ENCODE data around the gene TCF7L2.

Gene TCF7L2

DNA sequence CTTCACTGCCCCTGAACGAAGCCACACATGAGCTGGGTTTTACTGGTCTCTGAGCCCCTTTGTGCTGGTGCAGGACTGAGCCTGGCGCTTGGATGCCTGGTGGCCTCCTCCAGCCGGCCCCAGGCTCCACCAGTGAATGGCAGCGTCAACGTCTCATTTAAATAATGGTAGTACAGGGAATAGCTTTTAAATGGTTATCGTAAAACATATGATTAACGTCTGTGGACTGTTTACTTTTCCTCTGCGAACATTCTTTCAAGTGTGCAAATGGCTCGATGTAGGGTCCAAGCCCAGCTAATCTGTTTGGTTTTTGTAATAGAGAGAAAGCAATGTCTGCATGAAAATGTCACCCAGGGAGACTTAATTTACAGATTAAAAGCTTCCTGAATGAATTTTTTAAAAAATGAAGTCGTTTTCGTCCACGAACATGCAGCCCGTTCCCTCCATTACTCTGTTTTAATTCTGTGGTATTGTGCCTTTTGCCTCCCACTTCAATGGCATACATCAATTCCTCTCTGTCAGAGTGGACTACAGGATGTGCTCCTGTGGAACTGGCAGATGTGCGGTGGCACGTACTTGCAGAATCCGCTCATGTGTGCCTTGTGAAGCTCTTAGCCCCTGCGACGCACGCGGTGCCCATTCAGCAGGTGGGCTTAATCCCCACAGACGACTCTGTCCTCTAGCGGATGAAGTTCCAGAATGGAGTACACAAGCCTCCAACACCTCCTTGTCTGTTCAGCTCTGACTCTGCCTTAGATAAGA is 192.7 kb downstream of the TCF7L2 start:
- DNase-seq (ENCODE audit: low read depth in 2 of 2), result no peak

DNA sequence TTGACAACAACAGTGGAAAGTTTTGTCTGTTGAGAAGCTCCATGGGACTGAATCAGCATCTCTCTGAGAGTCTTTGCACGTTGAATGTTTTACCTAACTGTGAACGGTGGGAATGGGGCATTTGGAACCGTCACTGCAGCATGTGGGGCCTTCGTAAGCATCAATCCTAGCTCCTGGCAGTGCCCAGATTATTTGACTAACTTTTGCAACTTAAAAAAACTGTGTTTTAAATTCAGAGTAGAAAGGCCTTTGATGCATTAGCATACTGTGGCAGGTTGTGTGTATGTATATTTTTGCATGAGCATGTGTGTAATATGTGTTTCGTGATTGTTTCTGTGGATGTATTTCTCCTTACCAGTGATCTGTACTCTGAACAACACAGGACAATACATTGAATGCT is 194.5 kb downstream of the TCF7L2 start:
- no peak for DNase-seq (ENCODE audit: low read depth in 2 of 2)

DNA sequence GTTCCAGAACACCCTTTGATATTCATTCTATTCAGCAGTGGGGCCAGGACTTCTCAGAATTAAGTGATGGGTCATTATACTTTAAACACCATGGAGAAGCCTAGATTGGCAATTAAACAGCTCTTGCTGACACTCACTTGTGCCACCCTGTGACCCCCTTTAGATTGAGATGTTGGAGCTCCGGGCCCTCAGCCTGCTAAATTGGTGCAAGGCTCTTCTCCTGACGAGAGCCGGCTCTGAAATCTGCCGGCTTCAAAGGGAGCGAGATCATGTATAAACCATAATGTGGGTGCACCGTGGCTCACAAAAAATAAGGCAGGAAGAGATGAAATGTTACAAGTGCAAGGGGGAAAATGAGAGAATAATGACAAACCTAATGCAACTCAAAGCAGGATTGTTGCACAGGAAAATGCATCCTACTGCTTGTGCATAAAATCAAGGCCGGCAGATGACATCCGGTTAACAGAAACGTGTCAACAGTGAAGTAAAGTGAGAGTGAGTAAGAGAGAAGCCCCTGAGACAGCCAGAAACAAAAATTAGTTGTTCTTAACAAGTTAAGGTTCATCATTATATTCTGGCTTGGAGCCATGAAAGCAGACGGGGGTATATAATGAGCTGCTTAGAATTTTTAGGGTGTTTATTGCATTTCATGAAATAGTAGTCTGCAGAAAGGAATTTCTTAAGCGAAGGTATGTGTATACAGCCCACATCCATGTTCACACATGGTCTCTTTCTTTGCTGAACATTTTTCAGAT is 198.2 kb downstream of the TCF7L2 start:
- DNase-seq (ENCODE audit: low read depth in 2 of 2), result no peak

DNA sequence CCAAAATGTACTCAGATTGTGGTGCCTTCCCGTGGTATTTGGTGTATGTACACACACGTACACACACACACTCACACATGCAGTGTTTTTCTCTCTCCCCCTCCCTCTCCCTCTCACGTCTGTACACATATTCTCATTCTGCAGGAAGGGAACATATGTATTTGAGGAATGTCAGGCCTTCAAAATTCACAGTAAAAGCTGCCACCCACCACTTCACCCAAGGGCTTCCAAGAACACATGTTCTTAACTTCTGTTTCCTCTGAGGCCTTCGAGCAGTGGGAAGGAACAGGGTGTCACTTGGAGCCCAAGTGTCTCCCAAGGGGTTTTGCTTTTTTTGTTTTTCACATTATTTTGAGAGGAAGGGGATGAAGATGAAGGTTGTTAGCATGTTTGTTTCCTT is 198.9 kb downstream of the TCF7L2 start:
- DNase-seq (ENCODE audit: low read depth in 2 of 2), result no peak

DNA sequence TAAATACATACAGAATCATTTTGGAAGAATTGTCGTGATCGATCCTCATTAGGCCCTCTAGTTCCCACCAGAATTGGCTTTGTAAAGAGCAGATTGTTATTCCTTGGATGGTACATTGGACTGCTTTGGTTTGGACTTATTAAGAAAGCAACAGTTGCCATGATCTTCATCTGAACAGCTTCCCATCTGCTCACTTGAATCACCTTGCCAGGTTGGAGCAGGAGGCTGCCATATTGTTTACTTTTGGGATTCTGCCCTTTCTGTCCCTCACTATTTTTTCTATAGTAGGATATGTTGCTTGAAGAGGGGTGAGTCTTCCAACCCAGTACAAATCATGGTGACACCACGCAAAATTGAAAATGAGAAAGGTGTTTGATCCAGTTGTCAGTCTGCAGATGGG is 199.6 kb downstream of the TCF7L2 start:
- DNase-seq (ENCODE audit: low read depth in 2 of 2), result no peak

DNA sequence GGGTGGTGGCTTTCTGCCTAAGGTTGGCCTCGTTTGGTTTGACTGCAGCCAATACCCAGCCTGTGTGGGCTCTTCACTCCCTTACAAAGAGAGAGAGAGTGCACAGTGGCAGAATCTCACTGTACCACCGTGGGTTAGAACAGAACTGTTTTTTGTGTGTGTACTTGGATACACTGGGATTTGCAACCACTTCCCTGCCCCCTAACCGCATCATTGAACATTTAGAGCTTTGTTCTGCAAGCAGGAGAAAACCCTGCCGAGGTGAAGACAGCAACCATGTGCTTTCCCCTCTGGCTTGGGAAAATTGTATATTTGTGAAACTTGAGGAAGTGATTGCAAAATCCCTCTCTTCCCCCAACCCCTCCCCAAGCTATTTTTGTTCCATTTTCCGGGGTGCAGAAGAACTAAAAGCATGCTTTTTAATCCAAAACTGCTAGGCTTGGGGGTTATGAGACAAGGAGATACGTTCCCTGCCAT is 201.2 kb downstream of the TCF7L2 start:
- no peak for DNase-seq (ENCODE audit: low read depth in 2 of 2)

DNA sequence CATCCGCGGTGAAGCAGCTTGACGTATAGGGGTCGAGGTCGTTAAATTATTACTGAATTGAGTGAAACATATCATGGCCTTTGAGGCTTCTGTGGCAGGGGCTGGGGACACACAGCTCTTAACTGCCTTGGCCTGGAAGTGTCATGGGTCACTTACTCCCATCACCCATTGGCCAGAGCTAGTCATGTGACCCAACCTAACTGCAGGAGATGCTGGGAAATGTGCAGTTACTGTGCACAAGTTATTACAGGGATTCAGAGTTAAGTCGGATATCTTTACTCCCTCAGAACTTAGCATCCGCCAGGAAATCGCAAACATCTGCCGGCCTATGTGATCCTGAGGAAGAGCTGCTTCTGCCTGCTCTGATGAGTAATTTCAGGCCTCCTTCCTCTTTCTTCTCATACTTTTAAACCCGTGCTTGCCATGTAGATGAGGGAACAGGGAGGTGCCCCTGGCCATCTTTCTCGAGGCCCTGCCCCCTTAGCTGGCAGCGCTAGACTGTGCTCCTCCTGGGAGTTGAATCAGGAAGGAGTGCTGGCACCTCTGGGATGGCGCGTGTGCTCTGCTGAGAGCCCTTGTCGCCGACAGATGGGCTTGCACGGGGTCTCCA is 203.6 kb downstream of the TCF7L2 start:
- DNase-seq (ENCODE audit: low read depth in 2 of 2), result no peak

DNA sequence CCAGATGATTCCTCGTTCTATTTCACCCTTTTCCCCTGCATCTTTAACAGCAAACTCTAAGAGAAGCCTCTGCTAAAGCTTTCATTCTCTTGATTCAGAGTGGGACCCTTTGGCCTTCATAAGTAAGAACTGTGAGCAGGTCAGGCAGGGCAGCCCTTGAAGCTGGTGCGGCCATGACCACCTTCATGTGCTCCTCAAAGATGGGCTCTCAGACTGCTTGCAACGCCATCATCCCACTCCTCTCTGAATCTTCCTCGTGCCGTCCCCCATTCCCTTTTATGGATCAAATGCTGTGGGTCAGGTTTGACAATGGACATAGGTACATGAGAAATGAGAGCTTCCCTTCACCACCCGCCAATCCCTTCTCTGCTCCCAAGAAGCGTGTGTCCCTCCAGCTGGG is 207.4 kb downstream of the TCF7L2 start:
- DNase-seq (ENCODE audit: low read depth in 2 of 2), result no peak

DNA sequence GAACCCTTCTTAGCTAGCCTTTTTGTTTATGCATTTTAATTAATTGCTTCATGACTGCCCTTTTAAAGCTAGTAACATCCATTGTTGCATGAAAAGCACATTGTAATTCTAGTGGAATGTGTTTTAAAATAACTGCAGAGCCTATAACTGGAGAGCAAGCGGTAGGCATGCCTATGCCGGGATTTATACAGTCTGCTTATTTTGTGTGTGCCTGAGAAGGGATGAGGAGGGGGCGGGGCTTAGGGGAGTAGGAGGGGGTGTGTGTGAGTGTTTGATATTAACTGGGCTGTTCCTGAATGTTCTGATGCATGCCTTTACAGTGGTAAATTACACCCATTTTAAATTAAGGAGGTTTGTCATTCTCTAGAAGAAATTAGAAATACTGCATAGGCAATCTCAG is 208.1 kb downstream of the TCF7L2 start:
- no peak for DNase-seq (ENCODE audit: low read depth in 2 of 2)

DNA sequence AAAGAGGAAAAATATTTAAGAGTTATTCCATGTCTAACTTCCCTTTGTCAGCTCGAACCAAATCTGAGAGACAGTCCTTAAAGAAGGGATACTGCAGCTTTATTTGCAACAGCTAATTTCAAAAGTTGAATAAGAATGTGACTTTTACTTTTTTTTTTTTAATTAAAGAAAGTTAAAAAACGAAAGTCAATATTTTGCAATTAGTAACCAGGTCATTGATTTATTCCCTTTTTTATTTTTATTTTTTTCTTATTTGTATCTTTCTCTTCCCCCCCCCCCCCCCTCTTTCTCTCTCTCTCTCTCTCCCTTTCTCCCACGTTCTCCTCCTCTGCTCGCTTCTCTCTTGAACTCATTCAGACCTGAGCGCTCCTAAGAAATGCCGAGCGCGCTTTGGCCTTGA is 209.5 kb downstream of the TCF7L2 start:
- DNase-seq (ENCODE audit: low read depth in 2 of 2), result no peak

DNA sequence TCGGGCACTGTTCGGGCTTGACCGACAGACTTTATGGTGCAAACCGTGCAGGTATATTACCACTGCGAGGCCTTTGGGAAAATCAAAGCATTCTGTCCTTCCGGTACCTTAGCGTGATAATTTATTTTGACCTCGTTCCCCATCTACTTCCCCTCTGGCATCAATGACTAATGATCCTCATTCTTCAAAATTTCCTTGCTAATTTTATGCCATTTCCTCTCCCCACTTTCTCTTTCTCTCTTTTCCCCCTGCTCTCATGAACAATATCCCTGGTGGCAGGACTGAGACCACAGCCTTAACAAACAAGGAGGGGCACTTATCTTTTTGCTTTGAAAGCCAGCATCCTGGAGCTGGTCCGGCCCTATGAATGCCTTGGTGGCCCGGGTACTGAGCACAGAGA is 210.6 kb downstream of the TCF7L2 start:
- DNase-seq (ENCODE audit: low read depth in 2 of 2), result no peak

DNA sequence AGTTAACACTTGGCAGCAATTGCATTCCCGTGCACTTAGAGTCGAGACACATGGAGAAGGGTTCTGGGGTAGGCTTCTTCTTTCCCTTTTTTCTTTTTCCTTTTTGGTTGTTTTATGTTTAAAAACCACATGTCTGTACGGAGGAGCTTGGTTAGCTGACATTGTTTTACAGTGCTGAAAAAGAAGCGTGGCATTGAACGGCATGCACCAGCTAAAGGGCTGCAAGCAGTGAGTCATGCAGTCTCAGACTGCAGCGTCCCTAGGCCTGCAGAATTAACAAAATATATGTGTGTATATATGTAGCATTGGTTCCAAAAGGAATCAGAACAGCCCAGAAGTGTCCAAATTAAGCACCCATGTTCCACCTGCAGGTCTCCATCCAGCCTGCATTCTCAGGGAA is 211.0 kb downstream of the TCF7L2 start:
- no peak for DNase-seq (ENCODE audit: low read depth in 2 of 2)

DNA sequence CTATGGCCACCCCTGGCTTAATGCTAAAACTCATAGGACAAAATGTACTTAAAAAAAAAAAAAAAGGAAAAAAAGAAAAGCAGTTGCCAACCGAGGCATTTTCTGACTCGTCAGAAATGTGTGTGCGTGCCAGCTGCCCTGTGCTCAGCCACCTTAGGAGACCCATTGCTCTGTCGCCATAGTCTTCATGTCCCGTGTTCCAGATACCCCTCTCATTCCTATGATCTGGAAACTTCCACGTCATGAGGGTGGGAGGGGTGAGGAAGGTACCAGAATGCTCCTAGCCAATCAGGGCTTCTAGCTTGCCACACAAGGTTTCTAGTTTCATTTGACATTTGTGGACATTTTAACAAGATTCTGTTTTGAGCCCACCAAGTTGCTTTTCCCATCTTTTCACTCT is 212.9 kb downstream of the TCF7L2 start:
- DNase-seq (ENCODE audit: low read depth in 2 of 2), result no peak

DNA sequence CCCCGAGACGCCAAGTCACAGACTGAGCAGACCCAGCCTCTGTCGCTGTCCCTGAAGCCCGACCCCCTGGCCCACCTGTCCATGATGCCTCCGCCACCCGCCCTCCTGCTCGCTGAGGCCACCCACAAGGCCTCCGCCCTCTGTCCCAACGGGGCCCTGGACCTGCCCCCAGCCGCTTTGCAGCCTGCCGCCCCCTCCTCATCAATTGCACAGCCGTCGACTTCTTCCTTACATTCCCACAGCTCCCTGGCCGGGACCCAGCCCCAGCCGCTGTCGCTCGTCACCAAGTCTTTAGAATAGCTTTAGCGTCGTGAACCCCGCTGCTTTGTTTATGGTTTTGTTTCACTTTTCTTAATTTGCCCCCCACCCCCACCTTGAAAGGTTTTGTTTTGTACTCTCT is 215.6 kb downstream of the TCF7L2 start:
- no peak for DNase-seq (ENCODE audit: low read depth in 2 of 2)

DNA sequence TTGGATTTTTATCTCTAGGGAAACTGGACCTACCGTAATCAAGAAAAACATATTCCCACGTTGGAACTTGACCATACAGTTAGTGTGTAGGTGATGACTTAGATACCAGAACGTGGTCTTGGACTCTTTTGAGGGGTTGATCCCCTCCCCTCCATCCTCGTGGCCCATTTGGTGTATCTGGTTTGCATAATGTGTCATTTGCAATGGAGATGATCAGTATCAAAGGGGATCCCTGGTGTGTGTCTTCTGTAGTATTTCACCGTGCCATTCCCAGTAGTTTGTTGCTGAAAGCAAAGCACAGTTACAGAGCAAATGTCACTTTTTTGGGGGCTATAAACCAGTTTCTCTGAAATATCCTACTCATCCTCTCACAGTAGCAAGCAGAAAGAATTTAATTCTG is 217.7 kb downstream of the TCF7L2 start:
- no peak for DNase-seq (ENCODE audit: low read depth in 2 of 2)

DNA sequence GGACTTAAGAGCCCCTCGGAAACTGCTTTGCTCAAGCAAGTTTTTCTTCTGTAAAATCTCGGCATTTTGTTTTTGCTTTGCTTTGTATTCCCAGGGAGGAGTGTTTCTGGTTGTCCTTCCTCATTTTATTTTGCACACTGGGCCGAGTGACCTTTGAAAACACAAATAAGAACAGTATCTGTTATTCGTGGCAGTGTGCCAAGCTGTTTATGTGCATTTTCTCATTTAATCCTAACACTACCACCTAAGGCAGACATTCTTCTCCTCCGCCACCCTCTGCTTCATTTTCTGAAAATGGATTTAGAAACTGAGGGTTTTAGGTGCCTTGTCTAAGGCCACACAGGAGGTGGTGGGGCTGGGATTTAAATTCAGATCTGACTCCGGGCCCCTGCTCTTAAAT is 218.5 kb downstream of the TCF7L2 start:
- DNase-seq (ENCODE audit: low read depth in 2 of 2), result no peak

DNA sequence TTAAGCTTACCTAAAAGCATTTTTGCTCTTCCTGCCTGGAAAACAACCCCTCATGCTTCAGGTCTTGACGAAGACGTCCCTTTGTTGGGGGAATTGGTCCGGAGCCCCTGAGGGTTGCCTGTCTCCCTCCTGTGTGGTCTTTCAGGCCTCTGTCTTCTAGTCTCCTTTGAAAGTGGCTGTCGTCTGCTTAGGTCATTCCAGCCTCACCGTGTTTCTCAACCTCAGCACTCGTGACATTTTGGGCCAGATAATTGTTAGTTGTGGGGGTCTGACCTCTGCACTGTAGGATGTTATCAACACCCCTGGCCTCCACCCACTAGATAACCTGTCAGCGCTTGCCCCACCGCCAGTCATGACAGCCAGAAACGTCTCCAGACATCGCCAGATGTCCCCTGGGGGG is 219.1 kb downstream of the TCF7L2 start:
- DNase-seq (ENCODE audit: low read depth in 2 of 2), result no peak

DNA sequence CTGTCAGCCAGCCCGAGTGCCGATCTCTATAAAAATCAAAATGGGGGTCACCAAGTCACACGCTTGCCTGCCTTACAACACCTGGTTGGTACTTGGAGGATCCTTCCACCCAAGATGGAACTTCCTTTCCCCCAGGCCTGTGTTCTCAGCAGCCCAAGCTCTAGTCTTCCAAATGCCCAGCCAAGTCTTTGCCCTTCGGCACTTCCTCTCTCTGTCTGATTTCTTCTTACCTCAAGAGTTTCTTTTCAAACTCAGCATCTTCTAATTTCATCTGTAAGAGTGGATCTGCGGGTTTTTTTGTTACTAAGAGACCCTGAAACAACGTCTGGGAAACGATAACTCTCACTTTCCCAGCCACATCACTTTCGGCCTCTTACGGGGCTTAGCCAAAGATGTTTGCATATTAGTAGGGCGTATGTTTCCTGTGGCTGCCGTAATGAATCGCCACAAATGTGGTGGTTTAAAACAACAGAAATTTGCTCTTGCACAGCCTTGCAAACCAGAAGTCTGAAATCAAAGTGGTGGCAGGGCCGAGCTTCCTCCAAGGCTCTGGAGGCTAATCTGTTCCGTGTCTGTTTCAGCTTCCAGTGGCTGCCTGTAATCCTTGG is 219.9 kb downstream of the TCF7L2 start:
- no peak for DNase-seq (ENCODE audit: low read depth in 2 of 2)

DNA sequence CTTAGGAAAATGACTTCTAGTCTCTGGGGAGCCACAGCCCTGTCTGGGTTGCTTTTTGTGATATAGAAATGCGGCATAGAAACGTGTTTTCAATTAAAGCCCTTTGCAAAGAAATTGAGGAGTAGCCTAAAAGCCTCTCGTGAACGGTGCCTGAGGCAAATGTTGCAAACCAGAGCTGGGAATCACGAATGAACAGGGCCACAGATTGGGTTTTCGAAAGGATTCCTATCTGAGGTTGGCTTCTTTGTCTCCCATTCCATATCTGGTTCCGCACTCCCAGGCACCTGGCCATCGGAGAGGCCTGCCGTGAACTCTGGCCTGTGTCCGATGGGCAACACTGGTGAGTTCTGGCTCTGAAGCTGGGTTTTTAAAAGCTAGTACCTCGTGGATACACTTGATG is 221.6 kb downstream of the TCF7L2 start:
- no peak for DNase-seq (ENCODE audit: low read depth in 2 of 2)

DNA sequence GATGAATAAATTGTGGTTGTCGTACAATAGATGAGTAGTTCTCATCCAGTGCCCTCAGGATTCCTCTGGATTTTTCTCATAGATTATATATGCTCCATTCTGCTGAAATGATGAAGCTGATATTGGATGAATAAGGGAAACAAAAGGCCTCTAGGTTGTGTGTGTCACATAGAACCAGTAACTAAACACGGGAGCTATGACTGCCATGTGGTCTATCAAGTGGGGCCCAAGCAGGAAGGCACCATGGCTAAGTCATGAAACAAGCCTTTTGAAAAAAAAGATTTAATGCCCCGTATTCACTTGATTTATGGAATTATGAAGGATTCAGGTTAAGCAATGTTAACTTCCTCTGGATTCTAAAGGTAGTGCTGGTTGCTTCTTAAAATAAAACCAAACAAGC is 225.1 kb downstream of the TCF7L2 start:
- DNase-seq (ENCODE audit: low read depth in 2 of 2), result no peak

DNA sequence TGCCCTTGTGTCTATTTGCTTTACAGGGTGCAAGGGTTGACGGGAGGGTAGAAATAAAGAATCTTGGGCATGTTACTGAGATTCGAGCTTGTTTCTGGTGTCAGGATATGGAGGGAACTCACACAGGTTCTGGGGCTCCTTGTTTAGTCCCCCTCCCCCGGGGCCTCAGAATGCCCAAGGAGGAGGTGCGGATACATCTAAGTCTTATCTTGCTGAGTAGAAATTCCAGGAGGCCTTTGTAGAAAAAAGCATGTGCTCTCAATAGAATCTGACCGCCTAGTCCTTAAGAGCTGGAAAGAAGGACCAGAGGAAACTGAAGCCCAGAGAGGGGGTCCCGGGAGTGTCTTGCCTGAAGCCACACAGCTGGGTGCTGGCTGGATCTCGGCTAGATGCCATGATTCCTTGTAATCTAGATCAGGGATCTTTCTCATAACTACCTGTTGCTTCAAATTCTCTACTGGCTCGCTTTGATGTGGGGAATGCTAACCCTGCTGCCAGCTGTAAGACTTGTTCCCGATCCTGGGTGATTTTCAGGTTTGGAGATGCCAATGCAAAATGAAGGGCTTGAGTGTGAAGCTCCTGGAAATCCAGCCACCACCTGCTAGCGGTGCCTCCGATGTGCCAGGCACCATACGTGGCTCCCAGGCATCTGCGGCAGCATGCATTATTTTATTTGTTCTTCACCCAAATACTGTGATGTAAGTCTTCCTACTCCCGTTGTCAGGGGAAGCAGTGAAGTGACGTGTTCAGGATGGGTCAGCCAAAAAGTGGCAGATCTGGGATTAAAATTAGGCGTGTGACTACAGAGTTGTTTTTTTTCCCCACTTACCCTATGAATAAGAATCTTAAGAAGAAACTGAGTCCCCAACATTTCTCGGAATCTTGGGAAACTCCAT is 226.0 kb downstream of the TCF7L2 start:
- DNase-seq (ENCODE audit: low read depth in 2 of 2), result no peak
